ENCODE data around the gene OR1C1. TPM values are rescaled to one million over a fixed set of nuclear protein-coding genes. Genes with fewer than 3 reads are reported as not detected.

The OR1C1 gene
- total and polyA plus RNA-seq, 2 donors (not counting 3 experiments of a cell fraction or from before 2014, with no cell fraction given): not detected

GRCh38 chr1:247797518-247797917 lies 37.2 kb upstream of the OR1C1 start:
- DNase-seq (ENCODE audit: low read depth, low spot score) (no peak), FAIRE-seq (no peak)
- TF ChIP-seq MYC (IDR thresholded peaks at IDR 0.05; ENCODE audit: low read depth, low read length): no peak
- no peak for TF ChIP-seq FOS (IDR thresholded peaks at IDR 0.05; ENCODE audit: borderline replicate concordance, insufficient read depth, low read length)
- no peak for TF ChIP-seq GATA2 (IDR thresholded peaks at IDR 0.05; ENCODE audit: insufficient read depth, insufficient read length, low read depth, low read length)
- no peak for TF ChIP-seq POLR2AphosphoS5 (IDR thresholded peaks at IDR 0.05; ENCODE audit: insufficient read depth, low read depth, low read length)
- TF ChIP-seq POLR2A (IDR thresholded peaks at IDR 0.05; ENCODE audit: low read depth, low read length): no peak
- TF ChIP-seq MAX (IDR thresholded peaks at IDR 0.05; ENCODE audit: insufficient read depth, insufficient read length): no peak
- no peak for TF ChIP-seq EZH2 (IDR thresholded peaks at IDR 0.05; ENCODE audit: borderline replicate concordance, low read depth, low read length, severe bottlenecking)
- TF ChIP-seq CTCF (IDR thresholded peaks at IDR 0.05; ENCODE audit: extremely low read depth in 1 of 2, insufficient read depth in 1 of 2, low read depth in 1 of 2, low read length in 2 of 2): no peak
- TF ChIP-seq JUN (IDR thresholded peaks at IDR 0.05; ENCODE audit: borderline replicate concordance, insufficient read depth, insufficient read length, low read depth): no peak
- Histone ChIP-seq H3K79me2 (ENCODE audit: control insufficient read depth, insufficient read depth, low read length) (no peaks in the 10 kb centered on the region), H3K27ac (ENCODE audit: insufficient read depth, low read depth, low read length) (no peak overlapping the region), H3K4me3 (replicated peaks in 1 of 3; ENCODE audit: insufficient read depth in 1 of 3, low read depth in 1 of 3, low read length in 3 of 3) (no peak overlapping the region), H3K27me3 (ENCODE audit: control insufficient read depth in 2 of 2, insufficient read depth in 2 of 2, low read length in 2 of 2) (no peaks in the 10 kb centered on the region), H4K20me1 (replicated peaks; ENCODE audit: control insufficient read depth, extremely low read depth, insufficient read depth, low read length) (no peaks in the 10 kb centered on the region), H3K4me2 (ENCODE audit: insufficient read depth, low read length) (no peak overlapping the region), H2AFZ (ENCODE audit: low read depth, low read length) (no peak overlapping the region), H3K9ac (replicated peaks; ENCODE audit: extremely low read depth, insufficient read depth, low read length) (no peak overlapping the region), H3K4me1 (ENCODE audit: control insufficient read depth, extremely low read depth, insufficient read depth, low read length) (no peaks in the 10 kb centered on the region), H3K36me3 (ENCODE audit: control insufficient read depth in 2 of 2, extremely low read depth in 1 of 2, insufficient read depth in 2 of 2, low read length in 2 of 2) (no peaks in the 10 kb centered on the region), H3K9me3 (replicated peaks; ENCODE audit: control insufficient read depth, insufficient read depth, low read length) (peaks cover 4% of the 10 kb centered on the region), H3K9me1 (replicated peaks; ENCODE audit: control insufficient read depth, extremely low read depth, insufficient read depth, low read length) (no peaks in the 10 kb centered on the region)
- dilution Hi-C loops (cut with MboI; ENCODE audit: extremely low pct_ligation_motif_present, low sequenced_read_pairs): no loop called here
- no TSS peak for BruUV-seq (replicated peaks)
- POLR2A ChIA-PET: no interaction called here
- CTCF ChIA-PET: no interaction called here
- intact Hi-C loops (cut with micrococcal nuclease): no loop called here
